Activated T-cell treated with anti-CD3 and anti-CD28 coated beads for 24 hours (primary cell): ENCODE results near the gene PRKAR1B.

Source experiments
- DNase-seq: peaks from one replicate; pipeline ENCODE4 v3.0.0-alpha.2; 2020; ENCODE audit warnings: low read depth

Gene PRKAR1B

DNA sequence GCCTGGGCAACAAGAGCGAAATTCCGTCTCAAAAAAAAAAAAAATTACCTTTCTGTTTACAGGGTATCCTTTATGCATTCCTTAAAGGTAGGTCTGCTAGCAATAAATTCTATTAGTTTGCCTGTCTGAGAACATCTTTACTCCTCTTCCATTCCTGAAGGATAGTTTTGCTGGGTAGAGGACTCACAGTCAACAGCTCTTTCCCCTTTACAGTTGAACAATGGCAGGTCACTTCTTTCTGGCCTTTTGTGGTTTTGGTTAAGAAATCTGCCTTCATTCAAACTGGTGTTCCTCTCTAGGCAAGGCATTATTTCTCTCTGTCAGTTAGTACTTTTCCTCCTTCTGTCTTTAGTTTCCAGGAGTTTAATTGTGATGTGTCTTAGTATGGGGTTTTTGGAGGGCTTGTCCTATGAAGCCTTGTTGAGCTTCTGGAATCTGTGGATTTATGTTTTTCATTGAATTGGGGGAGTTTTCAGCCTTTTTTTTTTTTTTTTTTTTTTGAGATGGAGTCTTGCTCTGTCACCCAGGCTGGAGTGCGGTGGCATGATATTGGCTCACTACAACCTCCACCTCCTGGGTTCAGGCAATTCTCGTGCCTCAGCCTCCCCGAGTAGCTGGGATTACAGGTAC, 5.3 kb downstream of the PRKAR1B start:
- no peak for DNase-seq

DNA sequence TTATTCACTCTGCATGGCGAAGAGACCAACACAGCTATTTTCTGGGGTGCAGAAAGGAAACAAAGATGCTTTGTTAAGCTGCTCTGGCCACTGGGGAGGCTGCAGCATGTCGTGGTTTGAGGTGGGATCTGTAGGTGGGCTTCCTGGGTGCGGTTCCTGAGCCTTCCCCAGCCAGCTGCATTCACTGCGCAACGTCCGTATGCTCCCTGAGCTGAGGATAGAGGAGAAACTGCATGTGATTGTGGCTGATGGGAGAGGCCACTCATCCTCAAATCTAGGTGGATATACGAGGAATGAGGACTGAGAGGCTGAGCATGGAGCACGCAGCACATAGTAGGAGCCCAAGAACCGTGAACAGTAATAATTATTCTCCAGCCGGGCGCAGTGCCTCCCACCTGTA, 10.4 kb downstream of the PRKAR1B start:
- DNase-seq = no peak

DNA sequence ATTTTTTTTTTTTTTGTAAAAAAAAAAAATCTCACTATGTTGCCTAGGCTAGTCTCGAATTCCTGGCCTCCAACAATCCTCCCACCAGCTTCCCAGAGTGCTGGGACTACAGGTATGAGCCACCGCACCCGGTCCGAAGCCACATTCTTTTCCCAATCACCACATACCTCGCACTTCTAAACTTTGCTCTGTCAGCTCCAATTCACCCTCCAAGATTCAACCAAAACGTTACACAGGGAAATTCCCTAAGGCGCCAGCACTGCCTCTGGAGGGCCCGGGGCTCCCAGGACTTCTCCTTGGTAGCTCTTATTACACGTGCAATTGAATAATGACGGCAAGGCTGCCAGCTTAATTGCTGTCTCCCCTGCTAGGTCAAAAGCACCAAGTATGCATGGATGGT, 10.9 kb downstream of the PRKAR1B start:
- no peak for DNase-seq

GRCh38 chr7:714251-714671, 12.8 kb downstream of the PRKAR1B start:
- no peak for DNase-seq

GRCh38 chr7:713488-714230, 13.4 kb downstream of the PRKAR1B start:
- no peak for DNase-seq

DNA sequence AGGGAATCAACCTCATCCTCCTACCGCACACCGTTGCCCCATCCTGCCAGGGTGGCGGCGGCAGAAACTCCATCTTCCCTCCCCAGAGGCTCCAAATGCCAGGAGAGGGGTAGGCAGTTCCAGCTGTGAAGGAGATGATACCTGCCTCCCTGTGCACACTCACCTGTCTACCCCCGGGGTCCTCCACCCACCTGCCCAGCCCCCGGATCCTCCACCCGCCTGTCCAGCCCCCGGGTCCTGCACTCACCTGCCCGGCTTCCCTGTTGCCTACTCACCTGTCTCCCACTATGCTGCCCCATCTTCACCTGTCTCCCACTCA, 14.0 kb downstream of the PRKAR1B start:
- no peak for DNase-seq

GRCh38 chr7:712381-713138, 14.5 kb downstream of the PRKAR1B start:
- no peak for DNase-seq

- DNase-seq = no peak
Observed at GRCh38 chr7:711922-712380, 15.1 kb downstream of the PRKAR1B start.

GRCh38 chr7:711093-711921, 15.8 kb downstream of the PRKAR1B start:
- no peak for DNase-seq

GRCh38 chr7:710161-710560, 16.9 kb downstream of the PRKAR1B start:
- no peak for DNase-seq

- DNase-seq = no peak
Observed at GRCh38 chr7:707296-708000, 19.6 kb downstream of the PRKAR1B start.

GRCh38 chr7:706721-707120, 20.4 kb downstream of the PRKAR1B start:
- no peak for DNase-seq

DNA sequence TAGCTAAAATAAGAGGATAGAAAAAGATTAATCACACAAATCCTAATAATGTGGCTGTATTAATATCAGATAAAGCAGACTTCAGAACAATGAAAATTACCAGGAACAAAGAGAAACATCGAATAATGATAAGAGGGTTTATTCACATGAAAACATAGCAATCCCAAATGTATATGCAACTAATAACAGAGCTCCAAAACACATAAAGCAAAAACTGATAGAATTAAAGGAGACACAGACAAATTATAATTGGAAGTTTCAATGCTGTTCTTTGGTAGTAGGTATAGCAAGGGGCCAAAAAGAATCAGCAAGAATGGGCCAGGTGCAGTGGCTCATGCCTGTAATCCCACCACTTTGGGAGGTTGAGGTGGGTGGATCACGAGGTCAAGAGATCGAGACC, 24.0 kb downstream of the PRKAR1B start:
- DNase-seq = no peak

GRCh38 chr7:701086-701671, 25.9 kb downstream of the PRKAR1B start:
- no peak for DNase-seq

DNA sequence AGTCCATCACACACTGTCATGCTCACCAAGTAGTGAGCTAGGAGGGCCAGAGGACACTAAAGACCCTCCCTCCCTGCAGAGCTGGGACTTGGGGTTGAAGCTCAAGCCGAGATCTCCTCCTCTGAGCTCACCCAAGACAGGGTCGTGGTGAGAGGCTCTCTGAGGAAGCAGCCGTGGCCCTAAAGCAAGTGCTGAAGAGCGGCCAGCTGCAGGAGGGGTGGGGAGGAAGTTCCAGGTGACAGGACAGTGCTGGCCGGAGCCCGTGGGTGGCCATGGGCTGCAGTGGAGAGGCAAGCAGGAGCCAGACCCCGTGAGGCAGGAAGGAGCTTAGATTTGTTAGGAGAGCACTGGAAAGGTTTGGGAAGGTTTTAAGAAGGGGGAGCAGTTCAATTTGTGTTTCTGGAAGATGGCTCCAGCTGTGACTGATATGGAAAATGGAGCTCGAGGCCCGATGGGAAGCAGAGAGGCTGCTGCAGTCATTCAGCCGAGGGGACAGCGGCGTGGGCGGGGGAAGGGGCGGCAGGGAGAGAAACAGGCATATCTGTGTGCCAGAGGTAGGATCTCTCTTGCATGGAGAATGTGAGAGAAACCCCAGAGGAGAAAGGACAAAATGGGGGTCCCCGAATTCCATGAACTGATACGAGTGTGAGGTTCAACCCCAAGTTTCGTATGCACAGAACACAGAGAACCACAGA, 27.5 kb downstream of the PRKAR1B start:
- no peak for DNase-seq

GRCh38 chr7:698515-699475, 28.3 kb downstream of the PRKAR1B start:
- no peak for DNase-seq

DNA sequence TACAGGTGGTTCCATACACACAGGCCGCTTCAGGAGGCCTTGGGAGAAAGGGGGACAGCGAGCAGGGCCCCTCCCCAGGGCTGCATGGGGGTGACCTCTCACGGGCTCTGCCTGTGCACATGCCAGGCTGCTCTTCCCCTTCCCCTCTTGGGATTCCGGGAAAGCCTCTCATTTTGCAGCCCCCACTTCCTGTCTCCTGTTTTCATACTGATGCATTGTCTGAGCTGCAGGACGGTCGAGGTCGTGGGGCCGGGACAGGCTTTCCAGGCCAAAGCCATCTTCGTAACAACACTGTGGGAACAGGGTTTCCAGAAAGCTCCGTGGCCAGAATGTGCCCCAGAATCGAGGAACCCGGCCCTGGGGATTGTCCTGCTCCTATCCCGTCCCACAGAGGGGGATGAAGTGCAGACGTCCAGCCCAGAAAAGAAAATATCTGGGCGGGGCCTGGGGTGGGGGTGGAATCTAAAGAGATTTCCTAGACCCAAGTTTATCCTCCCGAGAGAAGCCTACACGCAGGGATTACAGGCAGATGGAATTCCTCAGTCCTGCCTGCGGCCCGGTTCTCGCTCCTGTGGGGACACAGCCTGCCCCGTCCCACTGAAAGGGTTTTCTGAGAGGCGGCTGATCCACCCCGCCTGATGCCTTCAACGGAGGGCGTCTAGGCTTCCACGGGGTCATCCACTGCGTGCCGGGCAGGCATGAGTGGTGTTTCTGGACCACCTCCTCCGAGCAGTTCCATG, 30.1 kb downstream of the PRKAR1B start:
- no peak for DNase-seq

- DNase-seq = no peak
Observed at GRCh38 chr7:696426-696811, 30.7 kb downstream of the PRKAR1B start.

DNA sequence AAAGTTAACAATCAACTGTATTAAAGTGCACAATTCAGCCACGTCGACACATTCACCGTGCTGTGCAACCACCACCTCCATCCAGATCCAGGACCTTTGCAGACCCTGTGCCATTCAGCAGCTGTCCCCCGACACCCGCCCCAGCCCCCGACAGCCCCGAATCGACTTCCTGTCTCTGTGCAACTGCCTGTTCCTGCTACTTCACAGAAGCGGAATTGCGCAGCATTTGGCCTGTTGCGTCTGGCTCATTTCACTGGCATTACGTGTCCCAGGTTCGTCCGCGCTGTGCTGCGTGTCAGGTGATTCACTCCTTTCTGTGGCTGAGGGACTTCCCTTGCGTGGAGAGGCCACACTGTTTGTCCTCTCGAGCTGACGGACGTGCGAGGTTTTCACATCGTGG, 33.8 kb downstream of the PRKAR1B start:
- no peak for DNase-seq
